MCF 10A (cell line): ENCODE data around the gene USB1. TPM values are rescaled to one million over a fixed set of nuclear protein-coding genes. Genes with fewer than 3 reads are reported as not detected.

ENCODE experiments used
- BruUV-seq: library from RNA; stranded (reverse); fragments of 400-500 nt; replicated peaks from 2 replicates; lab custom pipeline; 2021; lab: Mats Ljungman, UMichigan
- CTCF ChIA-PET: fragments of 300-600 bp; sonication (Branson Sonifier 250); formaldehyde crosslinking; extraction: SDS; loops from one replicate; lab custom pipeline; 2021; ENCODE audit warnings: antibody characterized with exemption, inconsistent platforms; lab: Yijun Ruan, JAX
- POLR2A ChIA-PET: fragments of 300-600, 350-650 bp; sonication (Branson Sonifier 250); formaldehyde crosslinking; extraction: SDS; loops from one replicate; lab custom pipeline; 2020; ENCODE audit warnings: antibody characterized with exemption, inconsistent platforms; lab: Yijun Ruan, JAX
- DNase-seq: peaks from one replicate; pipeline ENCODE4 v3.0.0-alpha.2; 2018; ENCODE audit not compliant: unreplicated experiment
- H3K27ac Mint-ChIP-seq: one replicate; pipeline ENCODE4 v1.8.0; 2022; ENCODE audit warnings: mild to moderate bottlenecking, low read depth, mixed read lengths; ENCODE audit not compliant: unreplicated experiment
- H3K27me3 Mint-ChIP-seq: one replicate; pipeline ENCODE4 v1.8.0; 2022; ENCODE audit warnings: mixed read lengths; ENCODE audit not compliant: insufficient read depth, unreplicated experiment
- H3K36me3 Mint-ChIP-seq: one replicate; pipeline ENCODE4 v1.8.0; 2022; ENCODE audit warnings: mild to moderate bottlenecking, moderate library complexity, mixed read lengths; ENCODE audit not compliant: insufficient read depth, unreplicated experiment
- H3K4me1 Mint-ChIP-seq: one replicate; pipeline ENCODE4 v1.8.0; 2022; ENCODE audit warnings: mixed read lengths; ENCODE audit not compliant: insufficient read depth, unreplicated experiment
- H3K4me3 Mint-ChIP-seq: one replicate; pipeline ENCODE4 v1.8.0; 2022; ENCODE audit warnings: mild to moderate bottlenecking, moderate library complexity, mixed read lengths; ENCODE audit not compliant: unreplicated experiment
- H3K9me3 Mint-ChIP-seq: one replicate; pipeline ENCODE4 v1.8.0; 2022; ENCODE audit warnings: mixed read lengths; ENCODE audit not compliant: unreplicated experiment
- CTCF ChIP-seq: fragments of 200-600 bp; IDR thresholded peaks from one replicate; pipeline ENCODE4 v1.8.0; 2022; ENCODE audit warnings: antibody characterized with exemption, mild to moderate bottlenecking; ENCODE audit not compliant: unreplicated experiment
- intact Hi-C: fragments of 100-400 bp; cut with micrococcal nuclease; formaldehyde crosslinking; loops from 2 replicates; pipeline ENCODE4 v1.14.1; 2022
- total RNA-seq: library from RNA; stranded (reverse); gene quantifications from 2 replicates; pipeline ENCODE4 v1.2.3, GENCODE V29; 2022

USB1 gene
- total RNA-seq, 1 experiment from 2014 or later = 49.2 TPM

- peak overlapping the region; percentile 60 for H3K27ac Mint-ChIP-seq
- no peak for TF ChIP-seq CTCF
- peaks cover 17% of the 10 kb centered on the region for H3K4me1 Mint-ChIP-seq
- ChIA-PET POLR2A (interaction anchor here (0.7 to 1.6 kb wide), 6 partner anchors 9 to 68 kb away, joined by 3 to 6 read pairs (median 4); partner anchors contain the start of genes USB1 and ZNF319), CTCF (interaction anchor here (0.6 to 2.1 kb wide), 6 partner anchors 9 to 398 kb away, joined by 4 to 11 read pairs (median 4); no protein-coding TSS in a partner anchor)
- no peaks in the 10 kb centered on the region for H3K9me3 Mint-ChIP-seq
- BruUV-seq = no TSS peak
- intact Hi-C loops = no loop called here
- DNase-seq = peak; percentile 55
- H3K4me3 Mint-ChIP-seq = no peak overlapping the region
- peaks cover 7% of the 10 kb centered on the region for H3K36me3 Mint-ChIP-seq
- no peaks in the 10 kb centered on the region for H3K27me3 Mint-ChIP-seq
These were observed 12.3 kb upstream of the USB1 start for GRCh38 chr16:57988929-57989328.

- H3K27ac Mint-ChIP-seq = no peak overlapping the region
- H3K9me3 Mint-ChIP-seq = no peaks in the 10 kb centered on the region
- POLR2A ChIA-PET = no interaction called here
- BruUV-seq = no TSS peak
- intact Hi-C loops = no loop called here
- TF ChIP-seq CTCF = no peak
- no peak for DNase-seq
- H3K4me1 Mint-ChIP-seq = peaks cover 17% of the 10 kb centered on the region
- no peaks in the 10 kb centered on the region for H3K27me3 Mint-ChIP-seq
- no peak overlapping the region for H3K4me3 Mint-ChIP-seq
- H3K36me3 Mint-ChIP-seq = peaks cover 17% of the 10 kb centered on the region
- CTCF ChIA-PET = interaction anchor here (0.7 to 1.1 kb wide), 3 partner anchors 9 to 128 kb away, joined by 3 read pairs; partner anchors contain the start of genes USB1 and ZNF319
These were observed 9.6 kb upstream of the USB1 start for GRCh38 chr16:57991551-57992059.

- Mint-ChIP-seq H3K27me3 (no peaks in the 10 kb centered on the region), H3K4me1 (peaks cover 17% of the 10 kb centered on the region), H3K9me3 (no peaks in the 10 kb centered on the region), H3K36me3 (peaks cover 20% of the 10 kb centered on the region), H3K4me3 (no peak overlapping the region), H3K27ac (no peak overlapping the region)
- BruUV-seq = no TSS peak
- no peak for DNase-seq
- POLR2A ChIA-PET = no interaction called here
- intact Hi-C loops = no loop called here
- CTCF ChIA-PET = interaction anchor here (0.7 to 1.1 kb wide), 3 partner anchors 9 to 376 kb away, joined by 3 read pairs; partner anchors contain the start of genes USB1 and ZNF319
- TF ChIP-seq CTCF = no peak
These were observed 9.1 kb upstream of the USB1 start for GRCh38 chr16:57992084-57992483.

GRCh38 chr16:57993438-57993837, 7.8 kb upstream of the USB1 start:
- no TSS peak for BruUV-seq
- POLR2A ChIA-PET = interaction anchor here (0.7 kb wide), 1 partner anchor 172 kb away, joined by 3 read pairs; no protein-coding TSS in a partner anchor
- Mint-ChIP-seq H3K36me3 (peaks cover 33% of the 10 kb centered on the region), H3K4me1 (peaks cover 15% of the 10 kb centered on the region), H3K27me3 (no peaks in the 10 kb centered on the region), H3K9me3 (no peaks in the 10 kb centered on the region), H3K4me3 (no peak overlapping the region), H3K27ac (no peak overlapping the region)
- intact Hi-C loops = no loop called here
- DNase-seq = peak; percentile 38
- CTCF ChIA-PET = interaction anchor here (0.7 kb wide), 1 partner anchor 372 kb away, joined by 5 read pairs; no protein-coding TSS in a partner anchor
- TF ChIP-seq CTCF = no peak
